ENCODE data around the gene TRIM4. TPM values are rescaled to one million over a fixed set of nuclear protein-coding genes. Genes with fewer than 3 reads are reported as not detected.
"Not testable (repeated sequence)": the region's sequence is repeated elsewhere in the genome, so short reads cannot be mapped to it uniquely, and the experiment has no call there.

The TRIM4 gene, protein sequence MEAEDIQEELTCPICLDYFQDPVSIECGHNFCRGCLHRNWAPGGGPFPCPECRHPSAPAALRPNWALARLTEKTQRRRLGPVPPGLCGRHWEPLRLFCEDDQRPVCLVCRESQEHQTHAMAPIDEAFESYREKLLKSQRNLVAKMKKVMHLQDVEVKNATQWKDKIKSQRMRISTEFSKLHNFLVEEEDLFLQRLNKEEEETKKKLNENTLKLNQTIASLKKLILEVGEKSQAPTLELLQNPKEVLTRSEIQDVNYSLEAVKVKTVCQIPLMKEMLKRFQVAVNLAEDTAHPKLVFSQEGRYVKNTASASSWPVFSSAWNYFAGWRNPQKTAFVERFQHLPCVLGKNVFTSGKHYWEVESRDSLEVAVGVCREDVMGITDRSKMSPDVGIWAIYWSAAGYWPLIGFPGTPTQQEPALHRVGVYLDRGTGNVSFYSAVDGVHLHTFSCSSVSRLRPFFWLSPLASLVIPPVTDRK
- total RNA-seq: 10 to 100 TPM; 31.9 to 41.9 TPM

GRCh38 chr7:99918959-99919813 lies at the start of gene TRIM4:
TRIM4 (minus strand) TSS chr7:99919530; CDS start chr7:99919401, 129 bp downstream.
- Histone ChIP-seq H3K27ac (peak within 1 kb of the TSS; percentile 76 to 93 (median 84)), H3K4me1 (peaks cover 40% of the 10 kb centered on the region), H3K27me3 (no peaks in the 10 kb centered on the region), H3K36me3 (replicated peaks in 1 of 2; ENCODE audit: insufficient read depth in 1 of 2, low read depth in 2 of 2) (no peaks in the 10 kb centered on the region), H3K9me3 (no peaks in the 10 kb centered on the region), H3K4me3 (peak within 1 kb of the TSS; percentile 54 to 75)
- peak; percentile 97 for ATAC-seq
- peak in 4 of 7 experiments; percentile 24 to 41 (median 33) for TF ChIP-seq CTCF (IDR thresholded peaks at IDR 0.05)
- peak; percentile 79 to 95 (median 94) for TF ChIP-seq POLR2A (IDR thresholded peaks at IDR 0.05)
- WGBS, 2 donors: 0% methylated on average over 1 to 81 of the region's 81 CpGs
- intact Hi-C loops (cut with DNase I): no loop called here
- DNase-seq: peak; percentile 88 to 94 (median 92)

- intact Hi-C loops (cut with DNase I): no loop called here
- DNase-seq: no peak
- no peak overlapping the region for H3K4me3 ChIP-seq
- H3K4me1 ChIP-seq: no peaks in the 10 kb centered on the region
- no peak overlapping the region for H3K27ac ChIP-seq
- ATAC-seq: no peak
- no peaks in the 10 kb centered on the region for H3K36me3 ChIP-seq (replicated peaks in 1 of 2; ENCODE audit: insufficient read depth in 1 of 2, low read depth in 2 of 2)
- H3K9me3 ChIP-seq: no peaks in the 10 kb centered on the region
- TF ChIP-seq POLR2A (IDR thresholded peaks at IDR 0.05) (no peak), CTCF (IDR thresholded peaks at IDR 0.05) (no peak)
- H3K27me3 ChIP-seq: no peaks in the 10 kb centered on the region
- 78 to 79% methylated on average over 9 of the region's 9 CpGs for WGBS, 2 donors
Measured at GRCh38 chr7:99958564-99959227, 39.4 kb upstream of the TRIM4 start.

- 78 to 87% methylated on average over 6 of the region's 6 CpGs for WGBS, 2 donors
- Histone ChIP-seq H3K4me1 (no peaks in the 10 kb centered on the region), H3K9me3 (no peaks in the 10 kb centered on the region), H3K27ac (no peak overlapping the region), H3K27me3 (no peaks in the 10 kb centered on the region), H3K4me3 (no peak overlapping the region), H3K36me3 (replicated peaks in 1 of 2; ENCODE audit: insufficient read depth in 1 of 2, low read depth in 2 of 2) (no peaks in the 10 kb centered on the region)
- DNase-seq: no peak
- ATAC-seq: no peak
- TF ChIP-seq CTCF (IDR thresholded peaks at IDR 0.05) (no peak), POLR2A (IDR thresholded peaks at IDR 0.05) (no peak)
- intact Hi-C loops (cut with DNase I): no loop called here
Measured at GRCh38 chr7:99955247-99955646, 35.9 kb upstream of the TRIM4 start.

DNA sequence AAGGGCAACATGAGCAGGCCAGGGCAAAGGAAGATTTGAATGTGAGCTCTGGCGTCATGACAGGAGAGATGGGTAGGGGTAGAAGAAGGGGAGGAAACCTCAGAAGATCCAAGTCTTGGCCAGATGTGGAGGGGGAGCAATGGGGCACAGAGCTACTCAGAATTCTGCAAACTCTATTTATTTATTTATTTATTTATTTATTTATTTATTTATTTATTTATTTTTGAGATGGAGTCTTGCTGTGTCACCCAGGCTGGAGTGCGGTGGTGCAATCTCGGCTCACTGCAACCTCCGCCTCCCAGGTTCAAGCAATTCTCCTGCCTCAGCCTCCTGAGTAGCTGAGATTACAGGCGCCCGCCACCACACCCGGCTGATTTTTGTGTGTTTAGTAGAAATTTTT lies 35.3 kb upstream of the TRIM4 start:
- H3K4me3 ChIP-seq; intact Hi-C loops (cut with DNase I); ATAC-seq; H3K36me3 ChIP-seq (replicated peaks in 1 of 2; ENCODE audit: insufficient read depth in 1 of 2, low read depth in 2 of 2); H3K9me3 ChIP-seq; H3K27me3 ChIP-seq; H3K27ac ChIP-seq; DNase-seq; H3K4me1 ChIP-seq: not testable (repeated sequence)
- whole genome bisulfite sequencing, 2 donors: 90 to 95% methylated on average over 7 of the region's 7 CpGs

DNA sequence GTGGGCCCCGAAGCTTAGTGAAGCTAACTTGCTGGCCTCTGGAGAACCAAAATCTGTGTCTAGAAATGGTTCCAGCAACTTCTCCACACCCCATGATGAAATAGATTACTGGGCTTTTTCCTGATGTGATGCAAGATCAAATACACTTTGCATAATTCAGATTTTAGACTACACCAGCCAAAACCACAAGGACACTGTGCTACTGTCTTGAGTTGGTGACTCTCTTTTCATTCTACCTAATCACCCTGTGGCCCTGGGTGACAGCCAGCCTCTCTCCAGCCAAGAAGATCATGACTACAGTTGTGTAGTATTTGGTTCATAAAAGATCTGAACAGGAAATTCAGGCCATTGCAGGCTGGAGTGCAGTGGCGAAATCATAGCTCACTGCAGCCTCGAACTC lies 34.3 kb upstream of the TRIM4 start:
- no peak overlapping the region for H3K27ac ChIP-seq
- ATAC-seq (peak; percentile 45), DNase-seq (peak in 2 of 4 donors; percentile 25 to 58)
- H3K36me3 ChIP-seq (replicated peaks in 1 of 2; ENCODE audit: insufficient read depth in 1 of 2, low read depth in 2 of 2): no peaks in the 10 kb centered on the region
- intact Hi-C loops (cut with DNase I): no loop called here
- H3K9me3 ChIP-seq: no peaks in the 10 kb centered on the region
- TF ChIP-seq POLR2A (IDR thresholded peaks at IDR 0.05): no peak
- TF ChIP-seq CTCF (IDR thresholded peaks at IDR 0.05): no peak
- no peaks in the 10 kb centered on the region for H3K4me1 ChIP-seq
- no peak overlapping the region for H3K4me3 ChIP-seq
- H3K27me3 ChIP-seq: no peaks in the 10 kb centered on the region
- 67 to 90% methylated on average over 3 of the region's 3 CpGs for whole genome bisulfite sequencing, 2 donors

- ATAC-seq; H3K27me3 ChIP-seq; DNase-seq; H3K27ac ChIP-seq; H3K4me3 ChIP-seq; H3K9me3 ChIP-seq; H3K4me1 ChIP-seq; H3K36me3 ChIP-seq (replicated peaks in 1 of 2; ENCODE audit: insufficient read depth in 1 of 2, low read depth in 2 of 2); intact Hi-C loops (cut with DNase I): not testable (repeated sequence)
- WGBS, 2 donors: 63 to 81% methylated on average over 4 of the region's 4 CpGs
Measured at GRCh38 chr7:99952649-99953048, 33.3 kb upstream of the TRIM4 start.

GRCh38 chr7:99950819-99951218 lies 31.5 kb upstream of the TRIM4 start:
- H3K9me3 ChIP-seq; H3K27me3 ChIP-seq; H3K36me3 ChIP-seq (replicated peaks in 1 of 2; ENCODE audit: insufficient read depth in 1 of 2, low read depth in 2 of 2); intact Hi-C loops (cut with DNase I); H3K27ac ChIP-seq; H3K4me3 ChIP-seq; ATAC-seq; H3K4me1 ChIP-seq; DNase-seq: not testable (repeated sequence)
- 88 to 92% methylated on average over 6 of the region's 6 CpGs for WGBS, 2 donors

Measured in body of pancreas (tissue), 4 donors.